ENCODE data around the gene PABPC3. TPM values are rescaled to one million over a fixed set of nuclear protein-coding genes. Genes with fewer than 3 reads are reported as not detected.

Gene PABPC3
- total and polyA plus RNA-seq, 4 experiments from 2014 or later: 0.14 to 1.3 (median 1.2) TPM; not detected in 1

DNA sequence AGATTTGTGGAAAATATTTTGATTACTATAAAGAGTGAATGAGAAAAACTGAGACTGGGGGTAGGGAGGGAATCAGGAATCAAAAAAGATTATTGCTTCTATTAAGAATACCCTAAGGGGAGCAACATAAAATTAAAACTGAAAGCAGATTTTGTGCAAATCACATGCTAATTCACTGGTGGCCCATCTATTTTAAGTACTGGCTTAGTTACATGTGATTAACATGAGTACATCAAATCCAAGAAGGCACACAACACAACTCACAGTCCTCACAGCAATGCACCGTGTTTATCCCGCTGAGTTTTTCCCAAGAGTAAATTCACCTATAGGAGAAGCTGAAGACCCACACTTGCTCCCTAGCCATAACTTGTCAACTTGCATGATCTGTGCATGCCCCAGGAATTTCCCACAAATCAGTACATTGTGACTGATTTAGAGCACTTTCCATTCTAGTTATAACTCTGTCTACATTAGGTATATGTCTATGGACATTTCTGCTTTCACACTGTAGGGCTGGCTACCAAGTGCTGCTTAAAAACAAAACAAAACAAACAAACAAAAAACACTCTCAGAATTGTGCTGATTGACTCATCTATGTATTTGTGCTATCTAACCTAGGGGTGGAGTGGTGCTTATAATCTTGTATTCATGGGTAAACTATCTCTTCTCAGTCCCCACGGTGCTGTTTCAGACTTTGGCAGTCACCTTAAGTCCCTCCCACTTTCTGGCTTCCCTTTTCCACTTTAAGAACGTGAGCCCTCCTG, 51.9 kb downstream of the PABPC3 start:
- Mint-ChIP-seq H3K9me3 (peaks cover 0 to 5% (median 0%) of the 10 kb centered on the region in 8 donors), H3K4me3 (no peak overlapping the region), H3K27me3 (peaks cover 4 to 9% of the 10 kb centered on the region in 2 donors), H3K36me3 (no peaks in the 10 kb centered on the region), H3K4me1 (no peaks in the 10 kb centered on the region), H3K27ac (no peak overlapping the region)
- DNase-seq: no peak
- Histone ChIP-seq H3K27ac (ENCODE audit: low read depth, low read length) (no peak overlapping the region), H3K27me3 (ENCODE audit: insufficient read depth, low read length) (peaks cover 6% of the 10 kb centered on the region), H3K4me3 (ENCODE audit: low read length in 2 of 2) (no peak overlapping the region), H3K4me1 (ENCODE audit: insufficient read depth, low read length) (no peaks in the 10 kb centered on the region), H3K36me3 (ENCODE audit: insufficient read depth, low read length) (no peaks in the 10 kb centered on the region), H3K9me3 (ENCODE audit: control insufficient read depth in 1 of 2, low read length in 2 of 2) (no peaks in the 10 kb centered on the region)
- ChIA-PET POLR2A (ENCODE audit: partially characterized antibody) (no interaction called here), CTCF (ENCODE audit: partially characterized antibody) (no interaction called here)
- intact Hi-C loops (cut with micrococcal nuclease): no loop called here

DNA sequence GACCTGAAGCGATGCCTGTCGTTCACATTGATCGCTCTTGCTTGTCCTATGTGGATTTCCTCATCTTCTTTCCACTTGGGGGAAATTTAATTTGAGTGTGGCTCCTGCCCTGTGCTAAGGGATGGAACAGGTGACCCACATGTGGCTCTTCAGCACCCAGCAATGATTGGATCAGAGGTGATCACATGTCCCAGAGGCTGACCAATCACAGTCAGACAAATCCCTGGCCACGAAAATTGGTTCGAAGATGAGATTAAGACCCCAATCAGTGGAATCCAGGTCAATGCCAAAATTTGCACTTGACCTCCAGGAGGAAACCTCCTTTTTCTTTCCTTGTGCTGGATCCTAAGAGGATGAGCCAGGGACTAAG, 52.5 kb downstream of the PABPC3 start:
- CTCF ChIA-PET (ENCODE audit: partially characterized antibody): no interaction called here
- peaks cover 8 to 9% of the 10 kb centered on the region in 2 donors for H3K27me3 Mint-ChIP-seq

More for the DNA sequence above, 52.5 kb downstream of the PABPC3 start:
- no peak overlapping the region for H3K4me3 ChIP-seq (ENCODE audit: low read length in 2 of 2)
- DNase-seq: no peak
- H3K27ac Mint-ChIP-seq: no peak overlapping the region
- H3K27me3 ChIP-seq (ENCODE audit: insufficient read depth, low read length): peaks cover 6% of the 10 kb centered on the region
- intact Hi-C loops (cut with micrococcal nuclease): no loop called here
- no peaks in the 10 kb centered on the region for H3K36me3 ChIP-seq (ENCODE audit: insufficient read depth, low read length)
- H3K27ac ChIP-seq (ENCODE audit: low read depth, low read length): no peak overlapping the region
- H3K9me3 ChIP-seq (ENCODE audit: control insufficient read depth in 1 of 2, low read length in 2 of 2): no peaks in the 10 kb centered on the region
- H3K36me3 Mint-ChIP-seq: no peaks in the 10 kb centered on the region
- peaks cover 0 to 5% (median 0%) of the 10 kb centered on the region in 8 donors for H3K9me3 Mint-ChIP-seq
- no peaks in the 10 kb centered on the region for H3K4me1 ChIP-seq (ENCODE audit: insufficient read depth, low read length)
- POLR2A ChIA-PET (ENCODE audit: partially characterized antibody): no interaction called here
- H3K4me1 Mint-ChIP-seq: no peaks in the 10 kb centered on the region
- no peak overlapping the region for H3K4me3 Mint-ChIP-seq

Other genes starting within 250 kb of the PABPC3 start
- not detected for gene AMER2, start 76.2 kb downstream of the PABPC3 start, total RNA-seq
- not detected for gene AMER2, start 76.2 kb downstream of the PABPC3 start, polyA plus RNA-seq
- 10 to 100 TPM; 18.9 to 19.1 TPM for gene MTMR6, start 191.4 kb downstream of the PABPC3 start, total RNA-seq
- 10 to 100 TPM; 20.0 to 20.2 TPM for gene MTMR6, start 191.4 kb downstream of the PABPC3 start, polyA plus RNA-seq
- 10 to 100 TPM; 42.9 to 43.3 TPM for gene NUP58, start 205.5 kb downstream of the PABPC3 start, total RNA-seq
- gene NUP58, start 205.5 kb downstream of the PABPC3 start, polyA plus RNA-seq: 10 to 100 TPM in 1 of 2 donors, 1 to 10 TPM in 1; 7.7 to 18.8 TPM

All from CD4-positive, alpha-beta memory T cell (primary cell).